ENCODE results near the gene GPSM1. TPM values are rescaled to one million over a fixed set of nuclear protein-coding genes. Genes with fewer than 3 reads are reported as not detected.

The GPSM1 gene
- total RNA-seq, 2 donors from 2014 or later = 15.8 to 23.1 TPM

GRCh38 chr9:136383436-136383835 lies 56.1 kb downstream of the GPSM1 start:
- Histone ChIP-seq H3K27me3 (no peaks in the 10 kb centered on the region), H3K36me3 (replicated peaks in 1 of 2; ENCODE audit: insufficient read depth in 1 of 2, low read depth in 2 of 2) (peaks cover 12 to 14% of the 10 kb centered on the region in 2 donors), H3K4me1 (no peaks in the 10 kb centered on the region), H3K9me3 (no peaks in the 10 kb centered on the region), H3K27ac (no peak overlapping the region), H3K4me3 (no peak overlapping the region)
- 94 to 97% methylated on average over 14 to 19 of the region's 20 CpGs for WGBS, 2 donors
- intact Hi-C loops (cut with DNase I) = no loop called here
- DNase-seq (no peak), ATAC-seq (no peak)
- no peak for TF ChIP-seq CTCF (IDR thresholded peaks at IDR 0.05)
- no peak for TF ChIP-seq POLR2A (IDR thresholded peaks at IDR 0.05)

GRCh38 chr9:136385015-136385414 lies 57.7 kb downstream of the GPSM1 start:
- Histone ChIP-seq H3K27ac (no peak overlapping the region), H3K36me3 (replicated peaks in 1 of 2; ENCODE audit: insufficient read depth in 1 of 2, low read depth in 2 of 2) (peaks cover 11 to 14% of the 10 kb centered on the region in 2 donors), H3K27me3 (no peaks in the 10 kb centered on the region), H3K4me1 (no peaks in the 10 kb centered on the region), H3K9me3 (no peaks in the 10 kb centered on the region), H3K4me3 (no peak overlapping the region)
- intact Hi-C loops (cut with DNase I) = no loop called here
- ATAC-seq (no peak), DNase-seq (no peak)
- WGBS, 2 donors = 87 to 93% methylated on average over 11 of the region's 11 CpGs
- no peak for TF ChIP-seq CTCF (IDR thresholded peaks at IDR 0.05)
- no peak for TF ChIP-seq POLR2A (IDR thresholded peaks at IDR 0.05)

- intact Hi-C loops (cut with DNase I) = no loop called here
- Histone ChIP-seq H3K4me1 (no peaks in the 10 kb centered on the region), H3K27ac (no peak overlapping the region), H3K9me3 (no peaks in the 10 kb centered on the region), H3K4me3 (no peak overlapping the region), H3K36me3 (replicated peaks in 1 of 2; ENCODE audit: insufficient read depth in 1 of 2, low read depth in 2 of 2) (peaks cover 8 to 14% of the 10 kb centered on the region in 2 donors), H3K27me3 (no peaks in the 10 kb centered on the region)
- WGBS, 2 donors = 75 to 93% methylated on average over 13 of the region's 13 CpGs
- ATAC-seq = no peak
- TF ChIP-seq POLR2A (IDR thresholded peaks at IDR 0.05) (no peak), CTCF (IDR thresholded peaks at IDR 0.05) (no peak)
- no peak for DNase-seq
Observed at GRCh38 chr9:136386018-136386417, 58.7 kb downstream of the GPSM1 start.

GRCh38 chr9:136387217-136387616 lies 59.9 kb downstream of the GPSM1 start:
- Histone ChIP-seq H3K4me1 (no peaks in the 10 kb centered on the region), H3K36me3 (replicated peaks in 1 of 2; ENCODE audit: insufficient read depth in 1 of 2, low read depth in 2 of 2) (peaks cover 14 to 15% of the 10 kb centered on the region in 2 donors), H3K27ac (no peak overlapping the region), H3K27me3 (no peaks in the 10 kb centered on the region), H3K9me3 (no peaks in the 10 kb centered on the region), H3K4me3 (no peak overlapping the region)
- DNase-seq (no peak), ATAC-seq (no peak)
- TF ChIP-seq POLR2A (IDR thresholded peaks at IDR 0.05) (no peak), CTCF (IDR thresholded peaks at IDR 0.05) (no peak)
- 93 to 97% methylated on average over 19 of the region's 19 CpGs for WGBS, 2 donors
- intact Hi-C loops (cut with DNase I) = no loop called here

- peaks cover 4 to 23% of the 10 kb centered on the region in 2 donors for H3K36me3 ChIP-seq (replicated peaks in 1 of 2; ENCODE audit: insufficient read depth in 1 of 2, low read depth in 2 of 2)
- WGBS, 2 donors = 88 to 89% methylated on average over 12 to 14 of the region's 14 CpGs
- ATAC-seq = no peak
- H3K27ac ChIP-seq = no peak overlapping the region
- intact Hi-C loops (cut with DNase I) = no loop called here
- no peak for DNase-seq
- no peaks in the 10 kb centered on the region for H3K4me1 ChIP-seq
- H3K27me3 ChIP-seq = no peaks in the 10 kb centered on the region
- H3K4me3 ChIP-seq = no peak overlapping the region
- no peaks in the 10 kb centered on the region for H3K9me3 ChIP-seq
- TF ChIP-seq CTCF (IDR thresholded peaks at IDR 0.05) = no peak
- TF ChIP-seq POLR2A (IDR thresholded peaks at IDR 0.05) = no peak
Observed at GRCh38 chr9:136389396-136389795, 62.1 kb downstream of the GPSM1 start.
